DMS 273 treated with DMSO at 0.1 percent for 48 hours (cell line): Measurements from ENCODE around the gene MYLK.
A peak's percentile ranks its signal among the peaks of the same experiment; 100 is the strongest.
"Not testable (repeated sequence)": the region's sequence is repeated elsewhere in the genome, so short reads cannot be mapped to it uniquely, and the experiment has no call there.

ENCODE experiments used
- DNase-seq: peaks from one replicate; lab custom pipeline; 2025; lab: John Stamatoyannopoulos, UW

The MYLK gene

DNA sequence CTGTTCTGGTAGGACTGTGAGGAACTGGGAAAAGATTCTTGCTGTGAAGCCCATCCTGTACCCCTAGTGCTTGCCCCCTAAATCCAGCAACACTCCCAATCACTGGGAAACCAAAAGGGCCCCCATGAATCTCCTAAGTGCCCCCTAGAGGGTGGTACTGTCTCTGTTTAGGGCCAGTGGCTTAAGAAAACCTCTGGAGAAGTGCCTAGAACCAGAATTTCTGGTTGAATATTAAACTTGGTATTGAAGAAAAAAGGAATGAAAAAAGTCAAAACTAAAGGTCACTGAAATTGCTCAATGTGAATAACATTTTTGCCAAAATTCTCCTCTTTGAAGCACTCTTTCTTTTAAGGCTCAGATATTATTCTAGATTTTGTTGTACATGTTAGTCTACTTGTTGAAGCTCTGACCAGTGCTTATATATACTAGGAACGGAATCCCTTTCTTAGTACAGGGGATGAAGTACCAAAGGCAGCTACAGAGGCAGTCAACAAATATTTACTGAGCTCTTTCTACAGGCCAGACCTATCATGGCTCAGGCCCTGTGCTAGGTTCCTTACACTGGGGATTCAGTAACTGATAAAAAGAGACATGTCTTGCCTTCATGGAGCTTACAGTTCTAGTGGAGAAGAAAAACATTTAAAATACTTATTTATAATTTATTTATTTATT, 138.8 kb downstream of the MYLK start:
- DNase-seq: no peak

DNA sequence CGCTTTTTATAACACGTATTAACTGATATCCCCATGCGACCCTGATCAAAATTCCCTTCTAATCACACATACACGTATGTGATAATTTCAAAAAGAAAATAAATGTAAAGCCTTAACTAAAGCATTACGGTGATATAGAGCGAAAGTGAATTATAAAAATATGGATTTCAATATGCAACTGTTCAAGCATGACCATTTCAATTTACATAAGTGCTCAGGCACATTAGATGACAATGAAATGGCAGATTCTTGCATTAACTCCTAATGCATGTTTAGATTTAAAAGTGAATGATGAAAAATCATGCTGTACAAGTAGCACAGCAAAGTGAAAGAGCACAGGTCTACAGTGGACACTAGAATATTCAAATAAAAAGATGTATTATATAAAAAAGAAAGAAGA, 140.1 kb downstream of the MYLK start:
- DNase-seq: no peak

GRCh38 chr3:123743121-123743520, 141.0 kb downstream of the MYLK start:
- DNase-seq: no peak

- DNase-seq: no peak
These were observed 143.1 kb downstream of the MYLK start for GRCh38 chr3:123741041-123741511.

- no peak for DNase-seq
These were observed 143.7 kb downstream of the MYLK start for GRCh38 chr3:123740391-123740822.

GRCh38 chr3:123739754-123740153, 144.4 kb downstream of the MYLK start:
- no peak for DNase-seq

GRCh38 chr3:123739106-123739505, 145.0 kb downstream of the MYLK start:
- no peak for DNase-seq

DNA sequence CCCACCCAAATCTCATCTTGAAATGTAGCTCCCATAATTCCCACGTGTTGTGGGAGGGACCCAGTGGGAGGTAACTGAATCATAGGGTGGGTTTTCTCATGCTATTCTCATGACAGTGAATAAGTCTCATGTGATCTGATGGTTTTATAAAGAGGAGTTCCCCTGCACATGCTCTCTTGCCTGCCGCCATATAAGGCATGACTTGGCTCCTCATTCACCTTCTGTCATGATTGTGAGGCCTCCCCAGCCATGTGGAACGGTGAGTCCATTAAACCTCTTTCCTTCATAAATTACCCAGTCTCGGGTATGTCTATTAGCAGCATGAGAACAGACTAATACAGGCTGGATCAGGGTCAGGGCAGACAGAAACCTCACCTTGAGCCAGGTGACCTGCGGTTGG, 145.6 kb downstream of the MYLK start:
- DNase-seq: not testable (repeated sequence)

DNA sequence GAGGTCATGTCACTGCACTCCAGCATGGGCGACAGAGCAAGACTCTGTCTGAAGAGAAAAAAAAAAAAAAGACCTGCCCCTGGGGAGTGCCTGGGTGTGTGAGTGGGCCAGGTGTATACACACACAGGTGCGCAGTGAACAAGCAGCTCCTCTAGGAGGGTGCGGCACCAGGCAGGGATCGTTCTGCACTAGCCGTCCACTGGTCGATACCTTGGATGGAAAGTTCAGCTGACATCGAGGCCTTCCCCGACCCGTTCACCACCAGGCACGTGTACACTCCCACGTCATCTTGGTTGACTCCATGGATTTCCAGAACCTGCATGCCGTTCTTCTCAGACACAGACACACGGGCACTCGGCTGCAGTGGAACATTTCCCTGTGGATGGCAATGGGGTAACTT, 147.0 kb downstream of the MYLK start:
- no peak for DNase-seq

GRCh38 chr3:123735456-123735855, 148.7 kb downstream of the MYLK start:
- no peak for DNase-seq

DNA sequence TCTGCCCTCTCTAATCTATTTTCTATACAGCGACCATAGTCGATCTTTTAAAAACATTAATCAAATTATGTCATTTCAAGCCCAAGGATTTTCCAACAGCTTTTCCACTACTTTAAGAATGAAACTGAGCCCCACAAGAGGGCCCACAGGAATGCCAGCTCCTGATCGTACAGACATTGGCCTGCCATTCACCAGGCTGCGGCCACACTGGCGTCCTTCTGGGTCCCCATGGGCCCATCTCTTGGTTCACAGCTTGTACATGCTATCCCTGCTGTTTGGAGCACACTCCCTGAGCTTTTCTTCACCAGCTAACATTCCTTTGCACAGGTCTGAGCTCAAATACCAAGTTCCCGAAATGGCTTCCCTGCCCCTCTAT, 149.6 kb downstream of the MYLK start:
- DNase-seq: no peak

DNA sequence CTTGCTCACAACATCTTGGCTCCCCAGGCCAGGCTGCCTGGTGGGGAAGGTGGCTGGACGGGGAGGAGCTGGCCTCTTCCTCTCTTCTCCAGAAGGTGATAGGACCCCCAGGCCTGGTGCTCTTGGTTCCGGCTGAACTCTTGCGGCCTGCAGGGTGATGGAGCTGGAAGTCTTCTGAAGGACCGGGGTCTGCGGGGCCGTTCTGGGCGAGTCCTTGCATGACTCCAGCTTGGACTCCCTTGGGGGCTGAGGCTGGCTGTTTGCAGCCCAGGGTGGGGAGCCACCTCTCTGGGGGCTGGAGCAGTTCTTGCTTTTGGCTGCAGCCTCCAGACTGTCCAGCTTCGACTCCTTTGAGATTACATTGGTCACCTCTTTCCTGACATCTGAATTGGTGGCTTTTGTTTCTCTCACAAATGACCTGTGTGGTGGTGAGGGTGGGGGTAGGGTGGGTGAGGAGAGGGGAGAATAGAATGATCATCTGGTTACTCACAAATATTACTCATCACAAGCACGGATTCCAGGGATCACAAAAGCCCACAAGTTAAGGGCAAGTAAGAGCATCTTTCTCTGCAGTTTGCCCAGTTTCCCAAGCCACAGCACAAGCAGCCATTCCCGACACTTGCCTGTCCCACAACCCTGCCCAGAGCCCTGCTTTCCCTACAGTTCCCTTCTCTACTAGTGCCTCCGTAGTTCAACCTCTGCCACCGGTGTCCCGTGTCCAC, 150.2 kb downstream of the MYLK start:
- no peak for DNase-seq

- DNase-seq: no peak
These were observed 150.8 kb downstream of the MYLK start for GRCh38 chr3:123733341-123733740.

GRCh38 chr3:123732447-123732846, 151.7 kb downstream of the MYLK start:
- DNase-seq: no peak

GRCh38 chr3:123730829-123731228, 153.3 kb downstream of the MYLK start:
- DNase-seq: no peak

DNA sequence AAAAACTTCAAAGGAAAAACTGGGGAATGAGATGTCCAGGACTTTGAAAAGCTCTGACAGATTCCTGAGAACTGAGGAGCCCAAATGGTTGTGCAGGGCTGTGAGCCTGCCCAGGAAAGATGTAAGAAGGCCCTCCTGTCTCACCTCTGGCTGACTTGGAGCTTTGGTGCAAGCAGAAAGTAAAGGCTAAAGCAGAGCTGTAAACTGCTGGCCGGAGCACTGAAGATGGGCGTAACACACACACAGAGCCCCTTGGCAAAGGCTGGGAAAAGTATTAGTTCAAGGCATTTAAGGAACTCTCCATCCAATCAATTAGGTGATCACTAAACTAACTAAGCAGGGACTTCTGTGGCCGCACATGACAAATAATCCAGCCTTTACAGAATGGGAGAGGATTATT, 155.1 kb downstream of the MYLK start:
- DNase-seq: no peak

GRCh38 chr3:123728014-123728413, 156.1 kb downstream of the MYLK start:
- no peak for DNase-seq

GRCh38 chr3:123725652-123726400, 158.3 kb downstream of the MYLK start:
- no peak for DNase-seq

DNA sequence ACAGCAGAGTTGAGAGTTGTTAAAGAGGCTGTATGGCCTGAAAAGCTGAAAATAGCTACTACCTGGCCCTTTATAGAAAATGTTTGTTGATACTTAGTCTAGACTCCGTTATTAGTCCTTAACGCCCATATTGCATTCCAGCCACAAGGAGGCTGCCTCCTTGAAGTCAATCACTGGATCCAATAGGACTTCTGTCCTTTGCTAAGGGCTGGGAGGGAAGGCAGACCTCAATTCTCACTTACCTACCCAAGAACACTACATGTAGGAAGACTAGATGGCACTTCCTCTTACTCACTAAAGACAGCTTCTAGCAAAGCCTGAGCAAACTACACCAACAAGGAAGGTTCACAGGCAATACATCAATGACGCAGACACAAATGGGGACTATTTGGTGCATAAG, 159.8 kb downstream of the MYLK start:
- no peak for DNase-seq

DNA sequence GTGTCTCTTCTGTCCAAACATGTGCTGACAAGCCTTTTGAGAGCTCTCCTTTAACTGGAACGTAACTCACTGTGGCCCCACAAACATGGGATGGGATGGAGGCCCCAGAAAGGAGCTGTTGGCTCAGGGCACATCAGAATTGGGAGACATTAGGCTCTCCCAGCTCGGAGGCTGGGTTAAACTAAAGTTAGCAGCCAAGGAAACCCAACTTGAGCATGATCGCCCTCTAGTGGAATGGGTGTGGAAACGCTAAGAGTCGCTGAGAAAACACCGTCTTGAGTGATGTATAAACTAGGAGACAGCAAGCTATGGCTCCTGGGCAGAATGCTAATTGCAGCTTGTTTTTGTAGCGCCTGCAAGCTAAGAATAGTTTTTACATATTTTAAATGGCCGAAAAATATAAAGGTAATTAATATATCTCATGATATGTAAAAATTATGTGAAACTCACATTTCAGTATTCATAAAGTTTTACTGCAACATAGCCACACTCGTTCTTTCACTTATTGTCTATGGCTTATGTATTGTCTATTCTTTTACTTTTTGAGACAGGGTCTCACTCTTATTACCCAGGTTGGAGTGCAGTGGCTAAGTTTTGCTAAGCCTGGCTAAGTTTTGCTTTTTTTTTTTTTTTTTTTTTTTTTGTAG, 160.5 kb downstream of the MYLK start:
- DNase-seq: peak; percentile 78

- DNase-seq: no peak
These were observed 161.1 kb downstream of the MYLK start for GRCh38 chr3:123723070-123723469.

- no peak for DNase-seq
These were observed 161.7 kb downstream of the MYLK start for GRCh38 chr3:123722456-123722855.
